A204.1 (cell line): ENCODE measurements around the gene NPFF.

Experiments
- FAIRE-seq: peaks from 2 replicates; lab custom pipeline; 2012; peaks lifted over from hg19 to GRCh38; lab: Jason Lieb, UNC

NPFF gene

GRCh38 chr12:53513712-53514410, 6.6 kb upstream of the NPFF start:
- FAIRE-seq: no peak

- no peak for FAIRE-seq
These were observed 3.0 kb upstream of the NPFF start for GRCh38 chr12:53510181-53510812.

GRCh38 chr12:53508534-53509170, 1.4 kb upstream of the NPFF start:
- no peak for FAIRE-seq

DNA sequence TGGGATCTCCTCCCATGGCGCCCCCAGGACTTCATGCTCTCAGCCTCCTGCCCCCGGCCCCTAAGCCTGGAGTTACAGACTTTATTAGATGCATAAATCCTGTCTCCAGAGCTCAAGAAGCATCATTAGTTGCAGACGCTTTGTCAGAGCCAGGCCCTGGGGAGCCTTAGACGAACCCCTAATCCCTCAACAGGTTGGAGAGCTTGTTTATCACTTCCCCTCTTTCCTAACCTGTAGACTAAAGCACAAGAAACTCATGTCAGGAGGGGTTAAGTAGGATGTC, 260 bp upstream of the NPFF start:
- no peak for FAIRE-seq

- no peak for FAIRE-seq
These were observed 866 bp downstream of the NPFF start for GRCh38 chr12:53506450-53506785.

GRCh38 chr12:53505555-53506449, 1.5 kb downstream of the NPFF start:
- no peak for FAIRE-seq

GRCh38 chr12:53505086-53505485, 2.2 kb downstream of the NPFF start:
- no peak for FAIRE-seq

DNA sequence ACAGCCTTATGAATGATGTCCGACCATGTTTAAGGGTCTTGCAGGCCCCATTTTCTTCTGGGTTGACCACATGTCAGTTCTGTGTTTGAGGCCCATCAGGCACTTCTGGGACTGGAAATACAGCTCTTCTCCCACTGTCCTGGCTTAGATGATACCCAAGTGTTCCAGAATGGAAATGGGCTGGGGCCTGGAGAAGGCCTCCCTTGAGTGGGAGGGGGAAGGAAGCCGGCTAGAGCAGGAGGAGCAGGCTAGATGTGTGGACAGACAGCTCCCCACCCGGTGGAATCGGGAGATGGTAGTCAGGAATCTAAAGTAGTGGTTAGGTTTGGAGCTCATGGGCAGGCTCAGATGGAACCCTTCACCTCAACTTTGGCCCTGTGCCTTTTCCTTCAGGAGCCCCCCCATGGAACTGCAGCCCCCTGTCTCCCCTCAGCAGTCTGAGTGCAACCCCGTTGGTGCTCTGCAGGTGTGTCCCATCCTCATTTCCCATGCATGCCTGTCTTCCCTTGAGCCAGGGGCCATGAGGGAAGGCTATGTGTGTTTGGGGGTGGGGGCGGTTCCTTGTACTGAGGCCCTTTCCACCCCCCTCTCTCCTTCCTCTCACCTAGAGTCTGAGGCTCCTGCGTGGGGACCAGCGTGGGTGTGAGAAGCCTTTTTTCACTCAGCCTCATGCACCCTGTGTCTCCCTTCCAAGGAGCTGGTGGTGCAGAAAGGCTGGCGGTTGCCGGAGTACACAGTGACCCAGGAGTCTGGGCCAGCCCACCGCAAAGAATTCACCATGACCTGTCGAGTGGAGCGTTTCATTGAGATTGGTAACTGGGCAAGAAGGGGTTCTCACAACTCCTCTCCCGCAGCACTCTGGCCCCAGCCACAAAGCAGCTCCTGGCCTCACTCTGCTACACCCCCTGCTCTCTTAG, 3.0 kb downstream of the NPFF start:
- no peak for FAIRE-seq

DNA sequence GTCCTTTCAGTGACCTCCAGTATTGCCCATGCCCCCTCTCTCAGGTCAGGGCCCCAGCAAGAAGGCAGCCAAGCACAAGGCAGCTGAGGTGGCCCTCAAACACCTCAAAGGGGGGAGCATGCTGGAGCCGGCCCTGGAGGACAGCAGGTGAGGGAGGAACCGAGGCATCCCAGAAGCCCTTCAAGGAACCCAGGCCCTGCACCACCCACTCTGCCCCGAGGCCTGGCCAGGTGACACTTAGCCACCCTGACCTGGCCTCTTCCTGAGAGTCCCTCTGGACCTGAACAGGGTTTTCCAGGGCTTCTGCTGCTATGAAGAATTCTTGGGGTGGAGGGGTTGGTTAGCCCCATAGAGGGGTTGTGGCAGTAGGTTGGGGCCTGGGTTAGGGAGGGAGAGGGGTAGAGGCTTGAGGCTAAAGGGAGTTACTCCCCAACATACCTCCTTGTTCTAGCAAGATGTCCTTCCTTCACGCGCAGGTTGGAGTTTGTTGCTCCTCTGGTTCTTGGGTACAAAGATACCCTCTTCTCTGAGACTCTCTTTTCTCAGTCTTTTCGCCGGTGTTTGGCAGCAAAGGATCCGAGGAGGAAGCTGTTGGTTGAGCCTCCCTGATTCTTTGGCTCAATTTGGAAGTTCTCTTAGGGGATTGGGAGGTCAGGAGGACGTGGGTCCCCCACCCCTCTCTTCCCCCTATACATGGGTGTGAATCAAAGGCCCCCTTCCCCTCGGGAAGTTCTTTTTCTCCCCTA, 4.1 kb downstream of the NPFF start:
- no peak for FAIRE-seq

DNA sequence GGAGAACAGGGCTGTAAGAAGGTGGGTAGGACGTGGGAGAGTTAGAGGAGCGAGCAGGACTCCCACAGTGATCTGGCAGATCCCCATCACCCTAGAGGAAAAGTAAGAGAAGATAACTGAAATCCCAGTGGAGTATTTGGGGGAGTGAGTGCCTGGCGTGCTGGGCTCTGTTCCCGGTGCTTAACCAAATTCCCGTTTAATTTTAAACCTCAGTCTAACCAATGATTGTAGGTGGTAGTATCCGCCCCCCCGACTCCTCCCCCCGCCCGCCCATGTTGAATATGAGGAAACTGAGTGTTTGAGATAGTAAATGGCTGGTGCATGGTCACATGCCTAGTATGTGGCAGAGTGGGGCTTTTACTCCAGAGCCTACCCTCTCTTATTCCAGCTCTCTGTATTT, 5.0 kb downstream of the NPFF start:
- peak; percentile 27 for FAIRE-seq

GRCh38 chr12:53501615-53502181, 5.6 kb downstream of the NPFF start:
- FAIRE-seq: no peak

DNA sequence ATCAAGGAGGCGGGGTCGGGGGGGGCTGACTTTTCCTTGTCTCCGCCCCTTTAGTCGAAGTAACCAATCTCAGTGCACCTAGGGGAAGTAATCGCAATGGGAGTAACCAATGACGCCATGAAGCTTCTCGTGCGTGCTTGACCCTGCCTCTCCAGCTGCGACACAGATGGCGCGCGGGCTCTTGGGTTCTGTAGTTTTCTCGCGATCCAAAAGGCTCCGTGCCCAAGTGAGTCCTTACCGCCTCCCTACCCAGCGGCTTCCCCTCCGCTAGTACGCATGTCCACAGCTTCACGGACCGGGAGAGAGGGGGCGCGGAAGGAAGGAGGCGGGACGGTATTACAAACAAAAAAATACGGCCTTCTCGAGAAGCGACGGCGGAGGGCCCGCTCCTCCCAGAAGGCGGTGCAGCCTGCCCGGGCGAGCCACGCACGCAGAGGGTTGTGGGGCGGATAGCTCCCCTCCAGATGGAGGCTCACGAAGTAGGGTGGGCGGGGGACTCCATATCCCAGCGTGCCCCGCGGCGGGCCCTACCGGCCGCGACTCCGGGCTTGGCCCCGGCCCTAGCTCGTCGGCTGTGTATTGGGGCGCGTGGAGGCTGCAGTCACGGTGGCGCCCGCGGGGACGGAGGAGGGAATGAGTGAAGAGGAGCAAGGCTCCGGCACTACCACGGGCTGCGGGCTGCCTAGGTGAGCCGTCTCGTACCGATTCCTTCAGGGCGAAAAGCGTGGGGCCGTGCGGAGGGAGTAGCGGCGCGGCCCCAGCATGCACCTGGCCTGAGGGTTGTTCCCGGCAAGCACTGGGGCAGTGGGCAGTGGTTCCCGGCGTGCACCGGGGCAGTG, 6.3 kb downstream of the NPFF start, which contains the start of gene TARBP2:
Gene TARBP2 (plus strand): TSS at position 508 of the 839 bp plus-strand sequence. CDS start 126 bp downstream, at position 634.
- peak; percentile 99 for FAIRE-seq

DNA sequence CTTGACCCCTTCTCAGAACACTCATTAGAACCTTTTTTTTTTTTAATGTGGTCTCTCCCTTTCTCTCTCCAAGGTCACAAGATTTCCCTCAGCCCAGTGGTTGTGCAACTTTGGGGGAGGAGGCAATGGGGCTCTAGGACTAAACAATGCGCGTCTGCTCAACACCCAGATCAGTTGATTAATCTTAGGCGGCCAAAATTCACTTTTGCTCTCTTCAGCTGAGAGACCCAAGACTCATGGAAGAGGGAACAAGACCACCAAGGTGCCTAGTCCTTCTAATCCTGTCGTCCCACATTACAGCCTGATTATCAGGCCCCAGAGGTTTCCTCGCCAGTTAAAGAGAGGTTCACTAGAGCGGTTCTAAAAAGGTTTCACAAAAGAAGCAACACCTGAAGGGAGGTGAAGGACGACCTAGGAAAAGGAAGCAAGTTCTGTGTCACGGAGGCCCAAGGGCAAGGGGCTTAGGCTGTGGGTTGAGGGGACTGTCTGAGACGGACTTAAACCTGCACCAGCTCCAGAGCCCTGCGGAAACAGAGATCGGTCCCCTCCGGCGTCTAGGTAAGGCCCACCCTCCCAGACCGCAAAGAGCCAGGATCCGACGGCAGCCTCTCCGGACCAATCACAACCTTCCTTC, 7.0 kb downstream of the NPFF start:
- no peak for FAIRE-seq

GRCh38 chr12:53499266-53500141, 7.8 kb downstream of the NPFF start, which contains the start of gene MAP3K12:
MAP3K12 (minus strand) TSS chr12:53499458; CDS start chr12:53487391, 12,067 bp downstream.
- FAIRE-seq: no peak

DNA sequence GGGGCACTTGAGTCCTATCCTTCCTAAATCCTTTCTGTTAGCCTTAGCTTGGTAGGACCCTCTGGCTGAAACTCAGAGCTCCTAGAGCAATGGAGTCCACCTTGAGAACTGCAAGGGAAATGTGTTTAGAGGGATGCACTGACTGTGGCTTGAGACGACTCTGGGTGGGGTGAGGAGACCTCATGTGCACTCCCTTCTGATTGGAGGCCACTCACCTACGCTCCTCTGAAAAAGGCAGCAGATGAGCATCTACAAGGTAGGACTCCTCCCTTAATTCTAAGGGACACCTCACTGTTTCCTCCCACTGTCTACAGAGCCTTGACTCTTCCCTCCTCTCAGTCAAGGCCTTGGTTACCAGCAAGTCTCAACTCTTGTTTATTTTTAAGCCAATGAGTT, 9.1 kb downstream of the NPFF start:
- FAIRE-seq: no peak

GRCh38 chr12:53497461-53497860, 9.8 kb downstream of the NPFF start:
- no peak for FAIRE-seq

- no peak for FAIRE-seq
These were observed 10.6 kb downstream of the NPFF start for GRCh38 chr12:53496752-53497032.
